GM18907 (cell line): ENCODE measurements around the gene KAZN.

Experiments used
- ATAC-seq: cut with Tn5 transposase; IDR thresholded peaks from one replicate; pipeline ENCODE4 v1.9.1; 2021; ENCODE audit warnings: mild to moderate bottlenecking, moderate library complexity; ENCODE audit not compliant: unreplicated experiment

Gene KAZN

DNA sequence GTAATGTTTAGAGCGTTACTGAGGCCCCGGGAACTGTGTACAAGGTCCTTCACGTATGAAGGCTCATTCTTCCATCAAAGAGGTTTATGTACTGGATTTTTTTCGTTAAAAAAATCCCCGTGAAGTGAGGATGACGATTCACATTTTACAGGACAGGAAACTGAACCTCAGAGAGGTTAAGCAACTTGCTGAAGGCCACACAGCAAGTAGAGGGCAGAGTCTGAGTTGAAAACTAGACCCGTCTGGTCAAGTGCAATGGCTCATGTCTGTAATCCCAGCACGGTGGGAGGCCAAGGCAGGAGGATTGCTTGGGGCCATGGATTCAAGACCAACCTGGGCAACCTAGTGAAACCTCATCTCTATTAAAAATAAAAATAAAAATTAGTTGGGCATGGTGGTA lies 140.2 kb downstream of the KAZN start:
- ATAC-seq = no peak

- ATAC-seq = no peak
Observed at GRCh38 chr1:14739082-14739832, 140.8 kb downstream of the KAZN start.

DNA sequence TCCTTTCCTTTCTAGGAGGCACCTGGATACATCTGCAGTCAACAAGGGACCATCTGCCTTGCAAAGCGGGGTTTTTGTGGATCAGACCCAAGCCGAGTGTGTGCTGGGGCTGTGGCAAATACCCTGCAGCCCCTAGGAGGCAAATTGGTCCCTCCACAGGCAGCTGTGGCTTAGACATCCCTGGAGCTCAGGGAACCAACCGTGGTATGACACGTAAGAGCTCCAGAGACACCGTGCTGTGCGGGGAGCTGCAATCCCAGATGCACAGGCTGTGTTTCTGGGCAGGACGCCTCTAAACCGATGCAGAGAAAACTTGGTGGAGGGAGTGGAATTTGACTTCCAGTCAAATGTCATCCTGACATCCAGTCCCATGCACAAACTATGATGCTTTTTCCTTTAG lies 141.5 kb downstream of the KAZN start:
- no peak for ATAC-seq

- no peak for ATAC-seq
Observed at GRCh38 chr1:14741082-14741481, 142.6 kb downstream of the KAZN start.

DNA sequence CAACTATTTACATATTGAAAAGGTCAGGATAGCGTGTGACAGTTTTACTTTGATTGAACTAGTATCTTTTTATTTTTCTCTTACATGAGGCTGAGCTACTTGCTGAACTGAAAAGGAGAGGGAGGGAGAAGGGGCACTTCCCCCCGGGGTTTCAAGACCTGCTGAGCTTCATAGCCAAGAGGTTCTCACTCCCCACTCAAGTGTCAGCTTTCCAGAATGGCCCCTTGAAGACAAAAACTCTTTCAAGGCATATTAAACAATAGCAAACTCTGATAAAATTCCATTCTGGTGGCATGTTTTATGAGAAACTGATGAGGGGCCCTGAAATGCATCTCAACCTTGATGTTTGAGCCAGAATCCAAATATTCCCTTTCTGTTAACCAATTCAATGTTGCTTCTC lies 143.0 kb downstream of the KAZN start:
- ATAC-seq = no peak

GRCh38 chr1:14742181-14742980 lies 143.9 kb downstream of the KAZN start:
- no peak for ATAC-seq

- ATAC-seq = no peak
Observed at GRCh38 chr1:14743368-14743767, 144.9 kb downstream of the KAZN start.

DNA sequence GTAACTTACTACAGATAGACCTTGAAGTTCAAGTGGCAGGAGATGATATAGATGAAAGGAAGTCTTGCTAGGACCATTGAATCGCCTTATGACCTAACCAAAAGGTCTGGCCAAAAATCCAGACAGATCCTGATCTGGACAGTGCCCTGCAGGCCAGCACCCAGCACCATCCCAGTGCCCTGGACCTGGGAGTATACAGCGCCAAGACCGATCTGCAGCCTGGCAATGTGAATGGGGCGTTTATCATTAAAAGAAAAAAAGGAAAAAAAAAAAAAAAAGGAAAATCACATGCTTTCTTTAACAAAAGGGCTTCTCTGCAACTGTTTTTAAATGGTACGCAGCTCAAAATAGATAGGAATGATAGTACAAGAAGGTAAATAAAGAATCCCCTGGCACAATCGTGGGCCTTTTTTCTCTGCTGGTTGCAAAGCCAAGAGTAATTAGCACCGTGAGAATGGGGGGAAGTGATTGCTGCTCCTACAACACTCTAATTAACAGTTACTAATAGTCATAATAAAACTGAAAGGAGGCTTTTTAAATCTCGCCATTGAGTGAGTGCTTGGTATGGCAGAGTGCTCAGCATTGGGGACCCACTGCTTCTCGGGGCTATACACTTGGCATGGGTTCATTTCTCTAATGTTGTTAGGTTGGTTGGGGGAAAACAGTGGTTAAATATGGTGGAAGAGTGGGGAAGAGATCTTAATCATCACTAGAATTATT lies 146.7 kb downstream of the KAZN start:
- ATAC-seq = no peak

DNA sequence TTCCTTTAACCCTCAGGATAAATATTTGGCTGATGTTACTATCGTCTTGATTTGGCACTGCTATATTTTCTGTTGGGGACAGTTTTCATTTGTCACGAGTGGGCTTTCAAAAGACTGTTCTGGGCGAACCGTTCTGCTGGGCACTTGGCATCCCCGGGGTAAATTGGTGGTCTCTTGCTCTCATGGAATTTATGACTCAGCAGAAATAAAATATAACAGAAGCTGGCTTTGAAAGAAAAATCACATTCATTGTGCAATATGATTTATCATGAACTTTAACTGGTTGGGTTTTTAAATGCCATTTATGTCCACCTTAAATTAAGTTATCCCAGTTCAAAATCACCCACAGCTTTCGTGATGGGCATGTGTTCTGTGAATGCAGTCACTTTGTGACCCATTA lies 147.3 kb downstream of the KAZN start:
- no peak for ATAC-seq

GRCh38 chr1:14746393-14746792 lies 147.9 kb downstream of the KAZN start:
- no peak for ATAC-seq

DNA sequence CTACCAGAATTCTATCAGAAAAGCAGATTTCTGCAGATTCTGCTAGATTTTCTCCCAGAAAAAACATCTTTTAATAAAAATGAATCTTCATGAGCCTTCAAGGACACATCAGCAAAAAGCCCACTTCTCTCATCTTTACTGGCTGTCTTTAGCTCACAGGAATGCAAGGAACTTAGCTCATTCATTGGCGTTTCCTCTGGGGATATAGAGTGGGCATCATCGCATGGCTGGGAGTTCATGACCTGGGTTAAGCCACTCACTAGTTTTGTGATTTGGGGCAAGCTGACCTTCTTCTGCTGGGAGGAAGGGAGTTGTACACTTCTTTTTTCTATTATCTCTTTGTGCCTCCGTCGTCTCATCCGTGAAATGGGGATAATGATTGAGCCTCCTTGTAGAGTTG lies 149.7 kb downstream of the KAZN start:
- no peak for ATAC-seq

DNA sequence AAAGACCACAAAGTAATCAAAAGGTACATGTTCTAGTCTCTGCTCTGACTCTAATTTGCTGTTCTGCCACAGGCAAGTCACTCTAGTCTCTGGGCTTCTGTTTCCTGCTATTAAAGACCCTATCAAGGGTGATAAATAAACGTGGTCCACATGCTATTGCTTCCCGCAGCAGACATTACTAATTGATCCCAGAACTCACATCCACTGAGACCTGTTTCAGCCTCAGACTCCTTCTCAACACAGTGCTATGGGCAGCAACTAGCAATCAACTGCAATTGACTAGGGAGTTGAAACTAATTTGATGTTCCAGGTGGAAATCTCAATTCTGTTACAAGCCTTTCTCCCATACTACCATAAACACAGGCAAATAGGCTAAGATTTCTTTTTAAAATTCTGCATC lies 150.5 kb downstream of the KAZN start:
- ATAC-seq = no peak

GRCh38 chr1:14750490-14750889 lies 152.0 kb downstream of the KAZN start:
- ATAC-seq = no peak

- no peak for ATAC-seq
Observed at GRCh38 chr1:14755518-14756252, 157.2 kb downstream of the KAZN start.

DNA sequence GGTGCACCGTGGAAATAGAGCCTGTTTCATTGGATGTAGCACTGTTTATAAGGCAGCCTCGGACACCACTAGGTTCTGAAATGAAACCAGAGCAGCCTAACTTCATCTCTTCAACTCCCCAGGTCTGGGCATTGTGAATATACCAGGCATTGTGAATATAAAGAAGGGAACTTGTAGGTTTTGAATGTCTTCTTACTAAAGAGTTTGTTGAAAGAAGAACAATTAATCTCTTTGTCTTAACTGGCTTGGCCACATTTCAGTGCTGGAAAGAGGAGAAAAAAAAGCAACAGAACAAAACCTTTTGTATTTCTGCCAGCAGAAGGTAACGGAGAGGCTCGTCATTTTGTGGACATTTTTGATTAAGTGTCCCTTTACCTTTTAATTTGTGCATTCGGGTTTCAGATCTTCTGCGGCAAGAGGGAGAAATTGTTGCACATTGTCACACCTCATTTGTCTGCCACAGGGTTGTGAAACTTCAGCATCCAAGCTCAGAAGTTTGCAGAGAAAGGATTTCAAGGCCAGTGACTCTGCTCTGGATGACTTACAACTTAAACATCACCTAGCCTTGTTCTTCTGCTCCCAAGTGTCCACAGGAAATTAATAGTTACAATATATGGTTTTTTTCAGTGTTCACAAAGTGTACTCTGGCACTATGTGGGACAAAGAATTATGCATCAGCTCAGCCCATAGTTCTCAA lies 158.3 kb downstream of the KAZN start:
- no peak for ATAC-seq

DNA sequence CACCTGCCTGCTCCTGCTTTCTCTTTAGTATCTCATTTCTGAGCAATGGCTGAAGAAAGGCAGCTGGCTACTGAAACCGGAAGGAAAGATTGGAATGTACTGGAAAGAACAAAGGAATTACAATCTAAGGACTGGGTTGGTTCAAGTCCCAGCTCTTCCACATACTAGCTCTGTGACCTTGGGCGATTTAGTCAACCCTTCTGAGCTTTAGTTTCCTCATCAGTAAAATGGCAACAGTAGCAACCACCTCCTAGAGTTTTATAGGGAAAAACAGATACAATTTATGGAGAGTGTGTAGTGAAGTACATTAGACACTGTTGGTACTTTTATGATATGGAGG lies 158.8 kb downstream of the KAZN start:
- no peak for ATAC-seq

GRCh38 chr1:14759042-14759818 lies 160.7 kb downstream of the KAZN start:
- ATAC-seq = no peak

DNA sequence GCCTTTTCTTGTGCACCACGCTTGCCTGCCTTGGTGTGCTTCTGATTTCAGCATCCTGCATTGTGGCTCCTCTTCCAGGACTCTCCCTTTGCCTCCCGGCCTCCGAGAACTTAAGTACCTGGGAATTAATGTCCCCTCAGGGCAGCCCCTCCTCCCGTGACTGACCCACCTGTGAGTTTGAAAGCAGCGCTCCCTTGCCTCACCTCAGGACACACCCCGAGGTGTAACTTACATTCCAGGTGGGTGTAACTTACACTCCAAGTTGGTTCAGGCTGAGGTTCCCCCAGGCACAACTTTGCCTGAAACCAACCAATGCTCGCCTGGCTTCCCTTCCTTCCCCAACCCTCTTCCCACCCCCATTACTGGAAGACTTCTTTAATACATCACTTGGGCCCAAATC lies 161.4 kb downstream of the KAZN start:
- no peak for ATAC-seq

GRCh38 chr1:14760780-14761179 lies 162.3 kb downstream of the KAZN start:
- no peak for ATAC-seq
